ENCODE data around the gene SLC6A9.
A peak's percentile ranks its signal among the peaks of the same experiment; 100 is the strongest.

SLC6A9 gene

GRCh38 chr1:44019466-44019948 lies 11.8 kb downstream of the SLC6A9 start:
- TF ChIP-seq CTCF (IDR thresholded peaks at IDR 0.05; ENCODE audit: low read depth, low read length): no peak
- Histone ChIP-seq H3K36me3 (no peaks in the 10 kb centered on the region; the same call in 1 of the 2 replicates), H3K27ac (no peak overlapping the region), H3K9me3 (ENCODE audit: severe bottlenecking) (no peaks in the 10 kb centered on the region), H3K27me3 (ENCODE audit: insufficient read depth, low read depth, severe bottlenecking) (no peaks in the 10 kb centered on the region), H3K4me3 (ENCODE audit: low read depth, low read length) (no peak overlapping the region)
- no peak for DNase-seq

- H3K36me3 ChIP-seq: no peaks in the 10 kb centered on the region
- no peak overlapping the region for H3K4me3 ChIP-seq (ENCODE audit: low read depth, low read length)
- TF ChIP-seq CTCF (IDR thresholded peaks at IDR 0.05; ENCODE audit: low read depth, low read length): no peak
- H3K27me3 ChIP-seq (ENCODE audit: insufficient read depth, low read depth, severe bottlenecking): no peaks in the 10 kb centered on the region
- no peak for DNase-seq
- H3K9me3 ChIP-seq (ENCODE audit: severe bottlenecking): no peaks in the 10 kb centered on the region
- no peak overlapping the region for H3K27ac ChIP-seq
Measured at GRCh38 chr1:44016890-44017400, 14.3 kb downstream of the SLC6A9 start.

GRCh38 chr1:44016041-44016889 lies 15.0 kb downstream of the SLC6A9 start:
- Histone ChIP-seq H3K36me3 (no peaks in the 10 kb centered on the region), H3K27ac (no peak overlapping the region), H3K9me3 (ENCODE audit: severe bottlenecking) (no peaks in the 10 kb centered on the region), H3K27me3 (ENCODE audit: insufficient read depth, low read depth, severe bottlenecking) (no peaks in the 10 kb centered on the region), H3K4me3 (ENCODE audit: low read depth, low read length) (no peak overlapping the region)
- DNase-seq: no peak
- TF ChIP-seq CTCF (IDR thresholded peaks at IDR 0.05; ENCODE audit: low read depth, low read length): no peak

- no peak overlapping the region for H3K4me3 ChIP-seq (ENCODE audit: low read depth, low read length)
- DNase-seq: no peak
- H3K27me3 ChIP-seq (ENCODE audit: insufficient read depth, low read depth, severe bottlenecking): no peaks in the 10 kb centered on the region
- TF ChIP-seq CTCF (IDR thresholded peaks at IDR 0.05; ENCODE audit: low read depth, low read length): no peak
- no peaks in the 10 kb centered on the region for H3K9me3 ChIP-seq (ENCODE audit: severe bottlenecking)
- H3K27ac ChIP-seq: no peak overlapping the region; the same call in 1 of the 2 replicates
- no peaks in the 10 kb centered on the region for H3K36me3 ChIP-seq
Measured at GRCh38 chr1:44015206-44015605, 16.1 kb downstream of the SLC6A9 start.

GRCh38 chr1:44014365-44015104 lies 16.7 kb downstream of the SLC6A9 start:
- TF ChIP-seq CTCF (IDR thresholded peaks at IDR 0.05; ENCODE audit: low read depth, low read length): no peak
- peak; percentile 68 for DNase-seq
- no peaks in the 10 kb centered on the region for H3K9me3 ChIP-seq (ENCODE audit: severe bottlenecking)
- peak overlapping the region; percentile 82 for H3K27ac ChIP-seq
- no peaks in the 10 kb centered on the region for H3K27me3 ChIP-seq (ENCODE audit: insufficient read depth, low read depth, severe bottlenecking)
- no peak overlapping the region for H3K4me3 ChIP-seq (ENCODE audit: low read depth, low read length)
- no peaks in the 10 kb centered on the region for H3K36me3 ChIP-seq
